ENCODE data around the gene CDK5RAP1. TPM values are rescaled to one million over a fixed set of nuclear protein-coding genes. Genes with fewer than 3 reads are reported as not detected.

The CDK5RAP1 gene
- total RNA-seq, 1 donor from 2014 or later, result 50.5 TPM

DNA sequence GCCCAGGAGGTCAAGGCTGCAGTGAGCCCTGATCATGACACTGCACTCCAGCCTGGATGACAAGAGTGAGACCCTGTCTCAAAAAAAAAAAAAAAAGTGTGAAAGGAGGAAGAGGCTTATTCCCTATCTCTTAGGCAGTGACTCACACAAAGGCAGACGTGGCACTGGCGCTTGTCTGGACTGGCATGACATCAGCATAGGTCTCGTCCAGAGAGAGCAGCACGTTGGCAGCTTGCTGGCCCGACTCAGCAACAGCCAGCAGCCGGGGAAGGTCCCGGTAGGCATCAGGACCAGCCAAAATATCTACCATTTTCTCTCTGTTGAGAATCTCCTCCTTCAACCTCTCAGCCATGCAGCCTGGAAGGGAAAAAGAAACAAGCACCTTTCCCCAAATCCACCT is 14.1 kb downstream of the CDK5RAP1 start:
- no peak overlapping the region for H3K4me3 Mint-ChIP-seq
- H3K27me3 Mint-ChIP-seq, result no peaks in the 10 kb centered on the region
- TF ChIP-seq, protein P1, sequence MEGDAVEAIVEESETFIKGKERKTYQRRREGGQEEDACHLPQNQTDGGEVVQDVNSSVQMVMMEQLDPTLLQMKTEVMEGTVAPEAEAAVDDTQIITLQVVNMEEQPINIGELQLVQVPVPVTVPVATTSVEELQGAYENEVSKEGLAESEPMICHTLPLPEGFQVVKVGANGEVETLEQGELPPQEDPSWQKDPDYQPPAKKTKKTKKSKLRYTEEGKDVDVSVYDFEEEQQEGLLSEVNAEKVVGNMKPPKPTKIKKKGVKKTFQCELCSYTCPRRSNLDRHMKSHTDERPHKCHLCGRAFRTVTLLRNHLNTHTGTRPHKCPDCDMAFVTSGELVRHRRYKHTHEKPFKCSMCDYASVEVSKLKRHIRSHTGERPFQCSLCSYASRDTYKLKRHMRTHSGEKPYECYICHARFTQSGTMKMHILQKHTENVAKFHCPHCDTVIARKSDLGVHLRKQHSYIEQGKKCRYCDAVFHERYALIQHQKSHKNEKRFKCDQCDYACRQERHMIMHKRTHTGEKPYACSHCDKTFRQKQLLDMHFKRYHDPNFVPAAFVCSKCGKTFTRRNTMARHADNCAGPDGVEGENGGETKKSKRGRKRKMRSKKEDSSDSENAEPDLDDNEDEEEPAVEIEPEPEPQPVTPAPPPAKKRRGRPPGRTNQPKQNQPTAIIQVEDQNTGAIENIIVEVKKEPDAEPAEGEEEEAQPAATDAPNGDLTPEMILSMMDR (IDR thresholded peaks at IDR 0.05), result no peak
- ChIA-PET POLR2A (no interaction called here), CTCF (no interaction called here)
- H3K36me3 Mint-ChIP-seq (ENCODE audit: low read depth), result peaks cover 60% of the 10 kb centered on the region
- intact Hi-C loops (cut with micrococcal nuclease), result no loop called here
- peaks cover 3% of the 10 kb centered on the region for H3K4me1 Mint-ChIP-seq
- no peak for ATAC-seq (ENCODE audit: low read depth)
- no peak for DNase-seq
- no peak overlapping the region for H3K27ac Mint-ChIP-seq
- no peaks in the 10 kb centered on the region for H3K9me3 Mint-ChIP-seq

DNA sequence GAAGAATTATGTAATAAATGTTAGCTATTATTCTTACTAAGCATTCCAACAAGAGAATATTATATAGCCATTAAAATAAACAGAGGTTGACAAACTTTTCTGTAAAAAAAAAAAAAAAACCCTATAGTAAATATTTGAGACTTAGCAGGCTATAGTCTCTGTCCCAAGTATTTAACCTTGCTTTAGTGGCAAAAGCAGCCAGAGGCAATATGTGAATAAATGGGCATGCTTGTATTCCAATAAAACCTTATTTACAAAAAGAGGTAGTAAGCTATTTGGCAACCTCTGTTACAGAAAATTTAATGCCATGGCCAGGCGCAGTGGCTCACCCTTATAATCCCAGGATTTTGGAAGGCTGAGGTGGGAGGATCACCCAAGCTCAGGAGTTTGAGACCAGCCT is 14.6 kb downstream of the CDK5RAP1 start:
- Mint-ChIP-seq H3K27ac (no peak overlapping the region), H3K36me3 (ENCODE audit: low read depth) (peaks cover 58% of the 10 kb centered on the region), H3K4me1 (no peaks in the 10 kb centered on the region), H3K9me3 (no peaks in the 10 kb centered on the region), H3K4me3 (no peak overlapping the region), H3K27me3 (no peaks in the 10 kb centered on the region)
- intact Hi-C loops (cut with micrococcal nuclease), result no loop called here
- ChIA-PET CTCF (no interaction called here), POLR2A (no interaction called here)
- TF ChIP-seq, protein P1 (IDR thresholded peaks at IDR 0.05), result no peak
- no peak for DNase-seq
- no peak for ATAC-seq (ENCODE audit: low read depth)

DNA sequence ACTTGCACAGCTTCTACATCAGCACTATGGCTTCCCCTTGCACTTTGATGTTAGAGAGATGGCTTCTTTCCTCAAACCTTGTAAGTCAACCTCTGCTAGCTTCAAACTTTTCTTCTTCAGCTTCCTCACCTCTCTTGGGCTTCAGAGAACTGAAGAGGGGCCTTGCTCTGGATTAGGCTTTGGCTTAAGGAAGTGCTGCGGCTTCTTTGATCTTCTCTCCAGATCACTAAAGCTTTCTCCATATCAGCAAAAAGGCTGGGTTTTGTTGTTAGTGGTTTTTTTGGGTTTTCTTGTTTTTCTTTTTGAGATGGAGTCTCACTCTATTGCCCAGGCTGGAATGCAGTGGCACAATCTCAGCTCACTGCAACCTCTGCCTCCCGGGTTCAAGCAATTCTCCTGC is 24.0 kb downstream of the CDK5RAP1 start:
- no peak for ATAC-seq (ENCODE audit: low read depth)
- TF ChIP-seq, protein P1 (IDR thresholded peaks at IDR 0.05), result no peak
- Mint-ChIP-seq H3K27ac (no peak overlapping the region), H3K9me3 (no peaks in the 10 kb centered on the region), H3K4me1 (no peaks in the 10 kb centered on the region), H3K4me3 (no peak overlapping the region), H3K27me3 (no peaks in the 10 kb centered on the region), H3K36me3 (ENCODE audit: low read depth) (peaks cover 66% of the 10 kb centered on the region)
- intact Hi-C loops (cut with micrococcal nuclease), result no loop called here
- ChIA-PET POLR2A (no interaction called here), CTCF (no interaction called here)
- DNase-seq, result no peak

DNA sequence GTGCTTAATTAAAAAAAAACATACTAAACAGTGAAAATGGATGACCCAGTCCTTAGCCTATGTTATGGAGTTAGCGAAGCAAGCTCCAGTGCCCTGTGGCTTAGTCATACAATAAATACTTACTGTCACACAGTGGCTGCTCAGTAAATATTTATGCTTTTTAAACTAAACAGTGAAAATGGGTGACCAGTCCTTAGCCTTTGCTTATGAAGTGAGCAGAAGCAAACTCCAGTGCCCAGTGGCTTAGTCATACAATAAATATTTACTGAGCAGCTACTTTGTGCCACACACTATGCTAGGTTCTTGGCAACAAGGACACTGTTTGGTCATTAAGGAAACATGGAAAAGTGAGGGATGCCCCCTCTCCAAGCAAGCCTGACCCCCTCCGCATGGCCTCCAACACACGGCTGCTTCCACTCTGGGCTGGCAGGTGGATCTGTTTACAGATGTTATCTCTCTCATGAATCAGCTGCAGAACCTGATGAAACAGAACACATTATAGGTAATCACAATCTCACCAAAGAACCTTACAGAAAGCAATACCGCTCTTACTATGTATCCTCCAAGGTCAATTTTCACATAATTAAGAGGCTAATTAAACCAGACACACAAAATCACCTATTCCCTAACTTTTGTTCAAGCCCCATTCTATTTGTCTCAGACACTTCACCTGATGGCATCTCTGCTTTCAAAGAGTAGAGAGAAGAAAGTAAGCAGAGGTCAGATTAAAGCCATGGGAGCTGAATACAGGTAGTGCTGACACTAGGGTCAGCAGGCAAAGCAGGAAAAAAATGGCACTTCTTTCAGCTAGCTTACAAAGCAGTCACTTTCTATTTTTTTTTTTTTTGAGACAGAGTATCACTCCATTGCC is 27.3 kb downstream of the CDK5RAP1 start:
- Mint-ChIP-seq H3K4me1 (peaks cover 2% of the 10 kb centered on the region), H3K27ac (no peak overlapping the region), H3K36me3 (ENCODE audit: low read depth) (peaks cover 76% of the 10 kb centered on the region), H3K27me3 (no peaks in the 10 kb centered on the region), H3K4me3 (no peak overlapping the region), H3K9me3 (no peaks in the 10 kb centered on the region)
- intact Hi-C loops (cut with micrococcal nuclease), result no loop called here
- TF ChIP-seq, protein P1 (IDR thresholded peaks at IDR 0.05), result no peak
- ATAC-seq (ENCODE audit: low read depth) (no peak), DNase-seq (no peak)
- CTCF ChIA-PET, result no interaction called here
- POLR2A ChIA-PET, result no interaction called here

DNA sequence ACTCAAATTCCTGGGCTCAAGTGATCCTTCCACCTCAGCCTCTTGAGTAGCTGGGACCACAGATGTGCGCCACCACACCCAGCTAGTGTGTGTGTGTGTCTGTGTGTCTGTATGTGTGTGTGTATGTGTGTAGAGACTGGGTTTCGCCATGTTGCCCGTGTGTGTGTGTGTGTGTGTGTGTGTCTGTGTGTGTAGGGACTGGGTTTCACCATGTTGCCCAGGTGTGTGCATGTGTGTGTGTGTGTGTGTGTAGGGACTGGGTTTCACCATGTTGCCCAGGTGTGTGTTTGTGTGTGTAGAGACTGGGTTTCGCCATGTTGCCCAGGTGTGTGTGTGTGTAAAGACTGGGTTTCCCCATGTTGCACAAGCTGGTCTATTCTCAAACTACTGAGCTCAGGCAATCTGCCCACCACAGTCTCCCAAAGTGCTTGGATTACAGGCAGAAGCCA is 28.3 kb downstream of the CDK5RAP1 start:
- ATAC-seq (ENCODE audit: low read depth), result no peak
- intact Hi-C loops (cut with micrococcal nuclease), result no loop called here
- CTCF ChIA-PET, result interaction anchor here (0.5 kb wide), 1 partner anchor 152 kb away, joined by 4 read pairs; no protein-coding TSS in a partner anchor

More for the DNA sequence above, 28.3 kb downstream of the CDK5RAP1 start:
- POLR2A ChIA-PET, result no interaction called here
- DNase-seq, result no peak
- Mint-ChIP-seq H3K4me3 (no peak overlapping the region), H3K36me3 (ENCODE audit: low read depth) (peaks cover 73% of the 10 kb centered on the region), H3K4me1 (peaks cover 2% of the 10 kb centered on the region), H3K9me3 (no peaks in the 10 kb centered on the region), H3K27ac (no peak overlapping the region), H3K27me3 (no peaks in the 10 kb centered on the region)
- TF ChIP-seq, protein P1 (IDR thresholded peaks at IDR 0.05), result no peak

All from activated B cell treated with CpG ODN at 0.5 μM for 24 hours (primary cell).